WTC11 (cell line): ENCODE results near the gene KIF6. TPM values are rescaled to one million over a fixed set of nuclear protein-coding genes. Genes with fewer than 3 reads are reported as not detected.

ENCODE experiments used
- ATAC-seq: fragments of 200-7000 bp; cut with Tn5 transposase; 2 replicates; pipeline ENCODE4 v1.10.0; 2021; ENCODE audit warnings: mild to moderate bottlenecking, moderate library complexity
- CTCF ChIA-PET: fragments of 300-600 bp; sonication (Branson Sonifier 250); formaldehyde crosslinking; loops from one replicate; lab custom pipeline; 2021; ENCODE audit warnings: antibody characterized with exemption; lab: Charles Lee
- POLR2A ChIA-PET: fragments of 350-600 bp; sonication (Branson Sonifier 250); formaldehyde crosslinking; loops from one replicate; lab custom pipeline; 2021; ENCODE audit warnings: antibody characterized with exemption; lab: Charles Lee
- DNase-seq: peaks from one replicate; pipeline ENCODE4 v3.0.0; 2021; ENCODE audit warnings: low spot score
- H3K27ac Mint-ChIP-seq: 2 replicates; pipeline ENCODE4 v1.8.0; 2021; ENCODE audit warnings: mixed read lengths
- H3K27me3 Mint-ChIP-seq: 2 replicates; pipeline ENCODE4 v1.8.0; 2021; ENCODE audit warnings: low read depth, mild to moderate bottlenecking, moderate library complexity, mixed read lengths
- H3K36me3 Mint-ChIP-seq: 2 replicates; pipeline ENCODE4 v1.8.0; 2021; ENCODE audit warnings: mixed read lengths
- H3K4me1 Mint-ChIP-seq: 2 replicates; pipeline ENCODE4 v1.8.0; 2022; ENCODE audit warnings: mixed read lengths
- H3K4me3 Mint-ChIP-seq: 2 replicates; pipeline ENCODE4 v1.8.0; 2021; ENCODE audit warnings: mild to moderate bottlenecking, moderate library complexity, mixed read lengths
- H3K9me3 Mint-ChIP-seq: 2 replicates; pipeline ENCODE4 v1.8.0; 2021; ENCODE audit warnings: mixed read lengths
- CBFB ChIP-seq: sonication (generic); formaldehyde crosslinking; IDR thresholded peaks from 2 replicates; pipeline ENCODE4 v1.8.1; 2022; ENCODE audit warnings: mild to moderate bottlenecking, low read depth, missing genetic modification reagents
- CREB1 ChIP-seq: sonication (generic); formaldehyde crosslinking; IDR thresholded peaks from 2 replicates; pipeline ENCODE4 v1.8.0; 2023; ENCODE audit warnings: mild to moderate bottlenecking, missing genetic modification reagents
- ESRRA ChIP-seq: sonication (generic); formaldehyde crosslinking; IDR thresholded peaks from 2 replicates; pipeline ENCODE4 v1.8.1; 2022; ENCODE audit warnings: mild to moderate bottlenecking, missing genetic modification reagents, borderline replicate concordance
- JAZF1 ChIP-seq: fragments of 250-450 bp; sonication (Bioruptor Pico); IDR thresholded peaks from 2 replicates; pipeline ENCODE4 v1.9.0; 2021; ENCODE audit warnings: moderate library complexity, mild to moderate bottlenecking, inconsistent platforms
- MXD4 ChIP-seq: fragments of 250-450 bp; sonication (Bioruptor Pico); IDR thresholded peaks from 2 replicates; pipeline ENCODE4 v1.8.0; 2021; ENCODE audit warnings: mild to moderate bottlenecking, moderate library complexity, borderline replicate concordance
- NFE2L1 ChIP-seq: sonication (generic); formaldehyde crosslinking; IDR thresholded peaks from 2 replicates; pipeline ENCODE4 v1.8.1; 2023; ENCODE audit warnings: missing genetic modification reagents
- NR3C1 ChIP-seq: sonication (generic); formaldehyde crosslinking; conservative IDR thresholded peaks from 2 replicates; pipeline ENCODE4 v1.8.1; 2023; ENCODE audit warnings: low read depth, mild to moderate bottlenecking, missing genetic modification reagents
- OVOL2 ChIP-seq: fragments of 250-450 bp; sonication (Bioruptor Pico); IDR thresholded peaks from 2 replicates; pipeline ENCODE4 v1.9.0; 2021; ENCODE audit warnings: mild to moderate bottlenecking, borderline replicate concordance
- PRRX2 ChIP-seq: fragments of 250-450 bp; sonication (Bioruptor Pico); IDR thresholded peaks from 2 replicates; pipeline ENCODE4 v1.8.0; 2021; ENCODE audit warnings: mild to moderate bottlenecking
- RORB ChIP-seq: fragments of 250-450 bp; sonication (Bioruptor Pico); IDR thresholded peaks from 2 replicates; pipeline ENCODE4 v1.9.0; 2021; ENCODE audit warnings: mild to moderate bottlenecking
- TCF7 ChIP-seq: sonication (generic); formaldehyde crosslinking; IDR thresholded peaks from 2 replicates; pipeline ENCODE4 v1.8.0; 2022; ENCODE audit warnings: mild to moderate bottlenecking, low read depth, missing genetic modification reagents, moderate library complexity
- TEAD1 ChIP-seq: sonication (generic); formaldehyde crosslinking; IDR thresholded peaks from 2 replicates; pipeline ENCODE4 v1.8.0; 2022; ENCODE audit warnings: mild to moderate bottlenecking, missing genetic modification reagents
- ZNF232 ChIP-seq: sonication (generic); formaldehyde crosslinking; IDR thresholded peaks from 2 replicates; pipeline ENCODE4 v1.8.0; 2022; ENCODE audit warnings: mild to moderate bottlenecking, missing genetic modification reagents
- ZNF317 ChIP-seq: sonication (generic); formaldehyde crosslinking; IDR thresholded peaks from 2 replicates; pipeline ENCODE4 v1.8.1; 2023; ENCODE audit warnings: low read depth, mild to moderate bottlenecking, moderate library complexity, missing genetic modification reagents, borderline replicate concordance
- ZNF671 ChIP-seq: fragments of 250-450 bp; sonication (Bioruptor Pico); IDR thresholded peaks from 2 replicates; pipeline ENCODE4 v1.8.0; 2021; ENCODE audit warnings: mild to moderate bottlenecking
- total RNA-seq: library from RNA; stranded (reverse); gene quantifications from 3 replicates; pipeline ENCODE4 v1.2.3, GENCODE V29; 2021
- TF ChIP-seq, protein P1 (sequence below): fragments of 250-450 bp; sonication (Bioruptor Pico); IDR thresholded peaks from 2 replicates; pipeline ENCODE4 v2.1.2; 2022; ENCODE audit warnings: mild to moderate bottlenecking, moderate library complexity
- TF ChIP-seq, protein P2 (sequence below): fragments of 200-600 bp; IDR thresholded peaks from 2 replicates; pipeline ENCODE4 v1.8.0; 2022; ENCODE audit warnings: antibody characterized with exemption
- TF ChIP-seq, protein P3 (sequence below): fragments of 250-450 bp; sonication (Bioruptor Pico); IDR thresholded peaks from 2 replicates; pipeline ENCODE4 v1.9.0; 2021; ENCODE audit warnings: mild to moderate bottlenecking
- TF ChIP-seq, protein P4 (sequence below): sonication (generic); formaldehyde crosslinking; IDR thresholded peaks from 2 replicates; pipeline ENCODE4 v1.8.0; 2023; ENCODE audit warnings: missing genetic modification reagents
- TF ChIP-seq, protein P5 (sequence below): sonication (generic); formaldehyde crosslinking; IDR thresholded peaks from 2 replicates; pipeline ENCODE4 v1.8.0; 2022; ENCODE audit warnings: missing genetic modification reagents
- TF ChIP-seq, protein P6 (sequence below): sonication (generic); formaldehyde crosslinking; IDR thresholded peaks from 2 replicates; pipeline ENCODE4 v1.8.1; 2022; ENCODE audit warnings: low read depth, missing genetic modification reagents, borderline replicate concordance
- TF ChIP-seq, protein P7 (sequence below): sonication (generic); formaldehyde crosslinking; IDR thresholded peaks from 2 replicates; pipeline ENCODE4 v1.8.1; 2022; ENCODE audit warnings: mild to moderate bottlenecking, moderate library complexity, missing genetic modification reagents

KIF6 gene
- total RNA-seq, 1 experiment from 2014 or later = 0.57 TPM

DNA sequence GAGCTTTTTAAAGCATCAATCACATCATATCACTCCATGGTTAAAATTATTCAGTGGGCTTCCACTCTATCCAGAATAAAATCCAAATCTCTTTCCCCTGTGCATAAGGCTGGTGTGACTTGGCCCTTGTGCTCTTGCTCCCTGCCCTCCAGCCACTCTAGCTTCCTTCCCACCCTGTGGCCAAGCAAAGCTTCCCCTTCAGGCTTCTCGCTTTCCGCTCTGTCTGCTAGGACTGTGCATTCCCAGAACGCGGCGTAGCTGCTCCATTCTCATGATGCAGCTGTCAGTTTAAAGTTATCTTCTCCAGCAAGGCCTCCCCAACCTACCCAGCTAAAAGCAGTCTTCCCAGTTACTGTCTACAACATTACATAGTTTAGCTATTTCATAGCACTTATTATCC is 383.3 kb downstream of the KIF6 start:
- no peak for DNase-seq
- POLR2A ChIA-PET = no interaction called here
- TF ChIP-seq TCF7 (CRISPR knock-in tag) (no peak), PRRX2 (no peak)
- TF ChIP-seq, protein P1, sequence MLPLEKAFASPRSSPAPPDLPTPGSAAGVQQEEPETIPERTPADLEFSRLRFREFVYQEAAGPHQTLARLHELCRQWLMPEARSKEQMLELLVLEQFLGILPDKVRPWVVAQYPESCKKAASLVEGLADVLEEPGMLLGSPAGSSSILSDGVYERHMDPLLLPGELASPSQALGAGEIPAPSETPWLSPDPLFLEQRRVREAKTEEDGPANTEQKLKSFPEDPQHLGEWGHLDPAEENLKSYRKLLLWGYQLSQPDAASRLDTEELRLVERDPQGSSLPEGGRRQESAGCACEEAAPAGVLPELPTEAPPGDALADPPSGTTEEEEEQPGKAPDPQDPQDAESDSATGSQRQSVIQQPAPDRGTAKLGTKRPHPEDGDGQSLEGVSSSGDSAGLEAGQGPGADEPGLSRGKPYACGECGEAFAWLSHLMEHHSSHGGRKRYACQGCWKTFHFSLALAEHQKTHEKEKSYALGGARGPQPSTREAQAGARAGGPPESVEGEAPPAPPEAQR (CRISPR knock-in tag) = no peak
- TF ChIP-seq, all 79 proteins: peak for 0
- H3K27me3 Mint-ChIP-seq = no peaks in the 10 kb centered on the region
- H3K4me1 Mint-ChIP-seq = peaks cover 34% of the 10 kb centered on the region
- CTCF ChIA-PET = interaction anchor here (1.2 kb wide), 1 partner anchor 28 kb away, joined by 4 read pairs; no protein-coding TSS in a partner anchor
- H3K36me3 Mint-ChIP-seq = no peaks in the 10 kb centered on the region
- ATAC-seq = no peak
- peaks cover 3% of the 10 kb centered on the region for H3K9me3 Mint-ChIP-seq
- H3K4me3 Mint-ChIP-seq = no peak overlapping the region
- H3K27ac Mint-ChIP-seq = no peak overlapping the region

DNA sequence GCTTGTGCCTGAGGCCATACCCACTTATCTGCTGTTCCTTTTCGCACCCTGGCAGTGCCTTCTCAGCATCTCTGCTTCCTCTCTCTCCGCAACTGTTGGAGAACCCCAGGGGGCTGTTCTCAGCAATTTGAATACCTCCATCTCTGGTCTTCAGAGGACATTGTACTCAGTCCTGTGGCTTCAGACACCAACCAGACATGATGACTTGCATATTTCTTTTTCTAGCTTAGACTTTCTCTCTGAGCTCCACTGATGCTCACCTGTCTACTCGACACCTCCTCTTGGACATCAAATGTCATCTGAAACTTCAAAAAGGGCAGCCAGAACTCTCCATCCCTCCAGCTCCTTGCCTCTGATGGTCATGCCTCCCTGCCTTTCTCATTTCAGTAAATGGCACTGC is 383.9 kb downstream of the KIF6 start:
- TF ChIP-seq ESRRA (CRISPR knock-in tag) (no peak), CBFB (CRISPR knock-in tag) (no peak), NFE2L1 (CRISPR knock-in tag) (no peak), RORB (CRISPR knock-in tag) (no peak), MXD4 (CRISPR knock-in tag) (no peak), ZNF671 (CRISPR knock-in tag) (no peak), OVOL2 (CRISPR knock-in tag) (no peak), TEAD1 (CRISPR knock-in tag) (no peak), ZNF232 (CRISPR knock-in tag) (no peak), NR3C1 (CRISPR knock-in tag) (no peak), JAZF1 (CRISPR knock-in tag) (no peak), TCF7 (CRISPR knock-in tag) (no peak), CREB1 (CRISPR knock-in tag) (no peak), ZNF317 (CRISPR knock-in tag) (no peak)
- TF ChIP-seq, protein P2, sequence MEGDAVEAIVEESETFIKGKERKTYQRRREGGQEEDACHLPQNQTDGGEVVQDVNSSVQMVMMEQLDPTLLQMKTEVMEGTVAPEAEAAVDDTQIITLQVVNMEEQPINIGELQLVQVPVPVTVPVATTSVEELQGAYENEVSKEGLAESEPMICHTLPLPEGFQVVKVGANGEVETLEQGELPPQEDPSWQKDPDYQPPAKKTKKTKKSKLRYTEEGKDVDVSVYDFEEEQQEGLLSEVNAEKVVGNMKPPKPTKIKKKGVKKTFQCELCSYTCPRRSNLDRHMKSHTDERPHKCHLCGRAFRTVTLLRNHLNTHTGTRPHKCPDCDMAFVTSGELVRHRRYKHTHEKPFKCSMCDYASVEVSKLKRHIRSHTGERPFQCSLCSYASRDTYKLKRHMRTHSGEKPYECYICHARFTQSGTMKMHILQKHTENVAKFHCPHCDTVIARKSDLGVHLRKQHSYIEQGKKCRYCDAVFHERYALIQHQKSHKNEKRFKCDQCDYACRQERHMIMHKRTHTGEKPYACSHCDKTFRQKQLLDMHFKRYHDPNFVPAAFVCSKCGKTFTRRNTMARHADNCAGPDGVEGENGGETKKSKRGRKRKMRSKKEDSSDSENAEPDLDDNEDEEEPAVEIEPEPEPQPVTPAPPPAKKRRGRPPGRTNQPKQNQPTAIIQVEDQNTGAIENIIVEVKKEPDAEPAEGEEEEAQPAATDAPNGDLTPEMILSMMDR = no peak
- TF ChIP-seq, protein P3, sequence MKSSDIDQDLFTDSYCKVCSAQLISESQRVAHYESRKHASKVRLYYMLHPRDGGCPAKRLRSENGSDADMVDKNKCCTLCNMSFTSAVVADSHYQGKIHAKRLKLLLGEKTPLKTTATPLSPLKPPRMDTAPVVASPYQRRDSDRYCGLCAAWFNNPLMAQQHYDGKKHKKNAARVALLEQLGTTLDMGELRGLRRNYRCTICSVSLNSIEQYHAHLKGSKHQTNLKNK (CRISPR knock-in tag) = no peak
- TF ChIP-seq, protein P4, sequence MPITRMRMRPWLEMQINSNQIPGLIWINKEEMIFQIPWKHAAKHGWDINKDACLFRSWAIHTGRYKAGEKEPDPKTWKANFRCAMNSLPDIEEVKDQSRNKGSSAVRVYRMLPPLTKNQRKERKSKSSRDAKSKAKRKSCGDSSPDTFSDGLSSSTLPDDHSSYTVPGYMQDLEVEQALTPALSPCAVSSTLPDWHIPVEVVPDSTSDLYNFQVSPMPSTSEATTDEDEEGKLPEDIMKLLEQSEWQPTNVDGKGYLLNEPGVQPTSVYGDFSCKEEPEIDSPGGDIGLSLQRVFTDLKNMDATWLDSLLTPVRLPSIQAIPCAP (CRISPR knock-in tag) = no peak
- TF ChIP-seq, protein P5, sequence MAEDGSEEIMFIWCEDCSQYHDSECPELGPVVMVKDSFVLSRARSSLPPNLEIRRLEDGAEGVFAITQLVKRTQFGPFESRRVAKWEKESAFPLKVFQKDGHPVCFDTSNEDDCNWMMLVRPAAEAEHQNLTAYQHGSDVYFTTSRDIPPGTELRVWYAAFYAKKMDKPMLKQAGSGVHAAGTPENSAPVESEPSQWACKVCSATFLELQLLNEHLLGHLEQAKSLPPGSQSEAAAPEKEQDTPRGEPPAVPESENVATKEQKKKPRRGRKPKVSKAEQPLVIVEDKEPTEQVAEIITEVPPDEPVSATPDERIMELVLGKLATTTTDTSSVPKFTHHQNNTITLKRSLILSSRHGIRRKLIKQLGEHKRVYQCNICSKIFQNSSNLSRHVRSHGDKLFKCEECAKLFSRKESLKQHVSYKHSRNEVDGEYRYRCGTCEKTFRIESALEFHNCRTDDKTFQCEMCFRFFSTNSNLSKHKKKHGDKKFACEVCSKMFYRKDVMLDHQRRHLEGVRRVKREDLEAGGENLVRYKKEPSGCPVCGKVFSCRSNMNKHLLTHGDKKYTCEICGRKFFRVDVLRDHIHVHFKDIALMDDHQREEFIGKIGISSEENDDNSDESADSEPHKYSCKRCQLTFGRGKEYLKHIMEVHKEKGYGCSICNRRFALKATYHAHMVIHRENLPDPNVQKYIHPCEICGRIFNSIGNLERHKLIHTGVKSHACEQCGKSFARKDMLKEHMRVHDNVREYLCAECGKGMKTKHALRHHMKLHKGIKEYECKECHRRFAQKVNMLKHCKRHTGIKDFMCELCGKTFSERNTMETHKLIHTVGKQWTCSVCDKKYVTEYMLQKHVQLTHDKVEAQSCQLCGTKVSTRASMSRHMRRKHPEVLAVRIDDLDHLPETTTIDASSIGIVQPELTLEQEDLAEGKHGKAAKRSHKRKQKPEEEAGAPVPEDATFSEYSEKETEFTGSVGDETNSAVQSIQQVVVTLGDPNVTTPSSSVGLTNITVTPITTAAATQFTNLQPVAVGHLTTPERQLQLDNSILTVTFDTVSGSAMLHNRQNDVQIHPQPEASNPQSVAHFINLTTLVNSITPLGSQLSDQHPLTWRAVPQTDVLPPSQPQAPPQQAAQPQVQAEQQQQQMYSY = no peak
- TF ChIP-seq, protein P6, sequence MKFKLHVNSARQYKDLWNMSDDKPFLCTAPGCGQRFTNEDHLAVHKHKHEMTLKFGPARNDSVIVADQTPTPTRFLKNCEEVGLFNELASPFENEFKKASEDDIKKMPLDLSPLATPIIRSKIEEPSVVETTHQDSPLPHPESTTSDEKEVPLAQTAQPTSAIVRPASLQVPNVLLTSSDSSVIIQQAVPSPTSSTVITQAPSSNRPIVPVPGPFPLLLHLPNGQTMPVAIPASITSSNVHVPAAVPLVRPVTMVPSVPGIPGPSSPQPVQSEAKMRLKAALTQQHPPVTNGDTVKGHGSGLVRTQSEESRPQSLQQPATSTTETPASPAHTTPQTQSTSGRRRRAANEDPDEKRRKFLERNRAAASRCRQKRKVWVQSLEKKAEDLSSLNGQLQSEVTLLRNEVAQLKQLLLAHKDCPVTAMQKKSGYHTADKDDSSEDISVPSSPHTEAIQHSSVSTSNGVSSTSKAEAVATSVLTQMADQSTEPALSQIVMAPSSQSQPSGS (CRISPR knock-in tag) = no peak
- TF ChIP-seq, protein P7, sequence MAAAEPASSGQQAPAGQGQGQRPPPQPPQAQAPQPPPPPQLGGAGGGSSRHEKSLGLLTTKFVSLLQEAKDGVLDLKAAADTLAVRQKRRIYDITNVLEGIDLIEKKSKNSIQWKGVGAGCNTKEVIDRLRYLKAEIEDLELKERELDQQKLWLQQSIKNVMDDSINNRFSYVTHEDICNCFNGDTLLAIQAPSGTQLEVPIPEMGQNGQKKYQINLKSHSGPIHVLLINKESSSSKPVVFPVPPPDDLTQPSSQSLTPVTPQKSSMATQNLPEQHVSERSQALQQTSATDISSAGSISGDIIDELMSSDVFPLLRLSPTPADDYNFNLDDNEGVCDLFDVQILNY (CRISPR knock-in tag) = no peak
- ChIA-PET CTCF (interaction anchor here (1.2 to 1.7 kb wide), 2 partner anchors 29 to 151 kb away, joined by 4 read pairs; no protein-coding TSS in a partner anchor), POLR2A (no interaction called here)
- Mint-ChIP-seq H3K36me3 (no peaks in the 10 kb centered on the region), H3K4me3 (no peak overlapping the region), H3K4me1 (peaks cover 39% of the 10 kb centered on the region), H3K27me3 (no peaks in the 10 kb centered on the region), H3K9me3 (peaks cover 3% of the 10 kb centered on the region), H3K27ac (no peak overlapping the region)
- DNase-seq (no peak), ATAC-seq (no peak)
